ENCODE results near the gene GDPD5.

The GDPD5 gene

GRCh38 chr11:75485742-75486141 lies 40.0 kb downstream of the GDPD5 start:
- H2AFZ ChIP-seq (ENCODE audit: low read depth, low read length), result no peak overlapping the region
- no peak overlapping the region for H3K4me3 ChIP-seq (ENCODE audit: low read depth in 1 of 2, low read length in 2 of 2)
- no peak for ATAC-seq (ENCODE audit: insufficient read depth, low read depth)
- no peaks in the 10 kb centered on the region for H3K27me3 ChIP-seq (ENCODE audit: insufficient read depth, low read length, poor library complexity)
- no peak overlapping the region for H3K27ac ChIP-seq (ENCODE audit: low read length)
- H3K9ac ChIP-seq (ENCODE audit: low read depth, low read length), result no peak overlapping the region
- H3K79me2 ChIP-seq (ENCODE audit: insufficient read depth, low read length), result no peaks in the 10 kb centered on the region
- no peak overlapping the region for H3K4me2 ChIP-seq (ENCODE audit: insufficient read depth, low read length)
- H3K4me1 ChIP-seq (ENCODE audit: insufficient read depth, low read length), result no peaks in the 10 kb centered on the region
- no peaks in the 10 kb centered on the region for H3K9me3 ChIP-seq (ENCODE audit: insufficient read depth, low read length, severe bottlenecking)
- H4K20me1 ChIP-seq (ENCODE audit: insufficient read depth, low read length), result no peaks in the 10 kb centered on the region
- DNase-seq, result no peak
- no peaks in the 10 kb centered on the region for H3K36me3 ChIP-seq (ENCODE audit: insufficient read depth, low read length)
- no peak for TF ChIP-seq EZH2 (IDR thresholded peaks at IDR 0.05; ENCODE audit: borderline replicate concordance, low read depth, low read length, severe bottlenecking)
- TF ChIP-seq, protein P1, sequence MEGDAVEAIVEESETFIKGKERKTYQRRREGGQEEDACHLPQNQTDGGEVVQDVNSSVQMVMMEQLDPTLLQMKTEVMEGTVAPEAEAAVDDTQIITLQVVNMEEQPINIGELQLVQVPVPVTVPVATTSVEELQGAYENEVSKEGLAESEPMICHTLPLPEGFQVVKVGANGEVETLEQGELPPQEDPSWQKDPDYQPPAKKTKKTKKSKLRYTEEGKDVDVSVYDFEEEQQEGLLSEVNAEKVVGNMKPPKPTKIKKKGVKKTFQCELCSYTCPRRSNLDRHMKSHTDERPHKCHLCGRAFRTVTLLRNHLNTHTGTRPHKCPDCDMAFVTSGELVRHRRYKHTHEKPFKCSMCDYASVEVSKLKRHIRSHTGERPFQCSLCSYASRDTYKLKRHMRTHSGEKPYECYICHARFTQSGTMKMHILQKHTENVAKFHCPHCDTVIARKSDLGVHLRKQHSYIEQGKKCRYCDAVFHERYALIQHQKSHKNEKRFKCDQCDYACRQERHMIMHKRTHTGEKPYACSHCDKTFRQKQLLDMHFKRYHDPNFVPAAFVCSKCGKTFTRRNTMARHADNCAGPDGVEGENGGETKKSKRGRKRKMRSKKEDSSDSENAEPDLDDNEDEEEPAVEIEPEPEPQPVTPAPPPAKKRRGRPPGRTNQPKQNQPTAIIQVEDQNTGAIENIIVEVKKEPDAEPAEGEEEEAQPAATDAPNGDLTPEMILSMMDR (IDR thresholded peaks at IDR 0.05; ENCODE audit: borderline replicate concordance, extremely low read depth, low read length, poor library complexity, severe bottlenecking), result no peak

DNA sequence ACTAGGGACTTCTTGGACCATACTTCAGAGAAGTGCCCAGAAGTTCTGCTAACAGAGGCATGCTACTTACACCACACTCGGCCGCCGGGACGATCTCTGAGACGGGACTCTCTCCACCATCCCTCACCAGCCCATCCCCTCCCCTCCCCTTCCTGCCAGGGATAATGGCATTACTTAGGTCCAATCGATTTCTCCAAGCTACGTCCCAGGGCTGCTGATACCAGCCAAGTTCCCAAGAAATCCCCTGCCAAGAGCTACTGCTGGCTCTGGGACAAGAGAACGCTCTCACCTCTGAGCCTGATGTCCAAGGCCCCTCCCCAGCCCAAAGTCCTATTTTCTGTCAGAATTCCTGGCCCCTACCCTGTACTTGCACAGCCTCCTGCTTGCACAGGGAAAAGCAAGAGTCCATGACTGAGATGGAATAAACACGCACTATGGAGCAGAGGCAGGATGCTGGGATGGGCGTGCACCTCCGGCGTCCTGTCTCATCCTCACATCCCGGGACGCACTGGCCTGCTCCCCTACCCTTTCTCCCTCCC lies 42.7 kb downstream of the GDPD5 start:
- H2AFZ ChIP-seq (ENCODE audit: low read depth, low read length), result no peak overlapping the region
- ATAC-seq (ENCODE audit: insufficient read depth, low read depth), result no peak
- H3K27me3 ChIP-seq (ENCODE audit: insufficient read depth, low read length, poor library complexity), result no peaks in the 10 kb centered on the region
- no peak for DNase-seq
- no peaks in the 10 kb centered on the region for H3K9me3 ChIP-seq (ENCODE audit: insufficient read depth, low read length, severe bottlenecking)
- H3K4me2 ChIP-seq (ENCODE audit: insufficient read depth, low read length), result no peak overlapping the region
- H3K4me3 ChIP-seq (ENCODE audit: low read depth in 1 of 2, low read length in 2 of 2), result no peak overlapping the region
- H3K4me1 ChIP-seq (ENCODE audit: insufficient read depth, low read length), result no peaks in the 10 kb centered on the region
- TF ChIP-seq, protein P1 (IDR thresholded peaks at IDR 0.05; ENCODE audit: borderline replicate concordance, extremely low read depth, low read length, poor library complexity, severe bottlenecking), result no peak
- no peak for TF ChIP-seq EZH2 (IDR thresholded peaks at IDR 0.05; ENCODE audit: borderline replicate concordance, low read depth, low read length, severe bottlenecking)
- H3K27ac ChIP-seq (ENCODE audit: low read length), result no peak overlapping the region
- H3K9ac ChIP-seq (ENCODE audit: low read depth, low read length), result no peak overlapping the region
- H3K79me2 ChIP-seq (ENCODE audit: insufficient read depth, low read length), result no peaks in the 10 kb centered on the region
- no peaks in the 10 kb centered on the region for H4K20me1 ChIP-seq (ENCODE audit: insufficient read depth, low read length)
- H3K36me3 ChIP-seq (ENCODE audit: insufficient read depth, low read length), result no peaks in the 10 kb centered on the region

GRCh38 chr11:75481922-75482606 lies 43.7 kb downstream of the GDPD5 start:
- H3K9ac ChIP-seq (ENCODE audit: low read depth, low read length), result no peak overlapping the region
- H3K4me3 ChIP-seq (ENCODE audit: low read depth in 1 of 2, low read length in 2 of 2), result no peak overlapping the region
- H3K27me3 ChIP-seq (ENCODE audit: insufficient read depth, low read length, poor library complexity), result no peaks in the 10 kb centered on the region
- H3K4me1 ChIP-seq (ENCODE audit: insufficient read depth, low read length), result no peaks in the 10 kb centered on the region
- ATAC-seq (ENCODE audit: insufficient read depth, low read depth) (no peak), DNase-seq (no peak)
- no peaks in the 10 kb centered on the region for H3K36me3 ChIP-seq (ENCODE audit: insufficient read depth, low read length)
- no peaks in the 10 kb centered on the region for H3K9me3 ChIP-seq (ENCODE audit: insufficient read depth, low read length, severe bottlenecking)
- no peak overlapping the region for H2AFZ ChIP-seq (ENCODE audit: low read depth, low read length)
- H3K4me2 ChIP-seq (ENCODE audit: insufficient read depth, low read length), result no peak overlapping the region
- TF ChIP-seq, protein P1 (IDR thresholded peaks at IDR 0.05; ENCODE audit: borderline replicate concordance, extremely low read depth, low read length, poor library complexity, severe bottlenecking), result no peak
- TF ChIP-seq EZH2 (IDR thresholded peaks at IDR 0.05; ENCODE audit: borderline replicate concordance, low read depth, low read length, severe bottlenecking), result no peak
- no peaks in the 10 kb centered on the region for H3K79me2 ChIP-seq (ENCODE audit: insufficient read depth, low read length)
- H3K27ac ChIP-seq (ENCODE audit: low read length), result no peak overlapping the region
- no peaks in the 10 kb centered on the region for H4K20me1 ChIP-seq (ENCODE audit: insufficient read depth, low read length)
